Astrocyte (in vitro differentiated cells and primary cell): ENCODE measurements around the gene RRAS. TPM values are rescaled to one million over a fixed set of nuclear protein-coding genes. Genes with fewer than 3 reads are reported as not detected.
A peak's percentile ranks its signal among the peaks of the same experiment; 100 is the strongest.

Experiments
- DNase-seq: peaks from one replicate; pipeline ENCODE4 v3.0.0-alpha.2; 2010; ENCODE audit warnings: low read depth
- FAIRE-seq: peaks from 2 replicates; lab custom pipeline; 2011; peaks lifted over from hg19 to GRCh38; lab: Jason Lieb, UNC
- H2AFZ ChIP-seq: 2 replicates; pipeline ENCODE4 v1.6.0; 2012; ENCODE audit warnings: low read depth, low read length, inconsistent platforms
- H3K27ac ChIP-seq: 2 replicates; pipeline ENCODE4 v1.5.1; 2011; ENCODE audit warnings: low read depth, low read length, inconsistent platforms
- H3K27me3 ChIP-seq: 2 replicates; pipeline ENCODE4 v1.6.0; 2011; ENCODE audit warnings: low read length, inconsistent platforms; ENCODE audit not compliant: insufficient read depth
- H3K36me3 ChIP-seq: 2 replicates; pipeline ENCODE4 v1.5.1; 2011; ENCODE audit warnings: low read length, inconsistent platforms; ENCODE audit not compliant: insufficient read depth
- H3K4me1 ChIP-seq: 2 replicates; pipeline ENCODE4 v1.5.1; 2011; ENCODE audit warnings: low read length, inconsistent platforms; ENCODE audit not compliant: insufficient read depth
- H3K4me2 ChIP-seq: 2 replicates; pipeline ENCODE4 v1.6.0; 2012; ENCODE audit warnings: low read length, inconsistent platforms
- H3K4me3 ChIP-seq: 2 replicates; pipeline ENCODE4 v1.5.1; 2011; ENCODE audit warnings: low read depth, mild to moderate bottlenecking, low read length, inconsistent platforms; ENCODE audit not compliant: insufficient read depth
- H3K79me2 ChIP-seq: 2 replicates; pipeline ENCODE4 v1.6.0; 2012; ENCODE audit warnings: mild to moderate bottlenecking, low read length, inconsistent platforms; ENCODE audit not compliant: insufficient read depth
- H3K9ac ChIP-seq: 2 replicates; pipeline ENCODE4 v1.6.0; 2012; ENCODE audit warnings: mild to moderate bottlenecking, low read length, inconsistent platforms
- H3K9me3 ChIP-seq: 2 replicates; pipeline ENCODE4 v1.5.1; 2012; ENCODE audit warnings: low read depth, mild to moderate bottlenecking, low read length, inconsistent platforms; ENCODE audit not compliant: insufficient read depth
- H4K20me1 ChIP-seq: 2 replicates; pipeline ENCODE4 v1.6.0; 2012; ENCODE audit warnings: low read length, inconsistent platforms; ENCODE audit not compliant: insufficient read depth
- H3K27ac Mint-ChIP-seq: one replicate; pipeline ENCODE4 v1.8.0; 2021; ENCODE audit warnings: mild to moderate bottlenecking, mixed read lengths; ENCODE audit not compliant: unreplicated experiment
- H3K27me3 Mint-ChIP-seq: one replicate; pipeline ENCODE4 v1.8.0; 2021; ENCODE audit warnings: low read depth, mixed read lengths; ENCODE audit not compliant: unreplicated experiment
- H3K36me3 Mint-ChIP-seq: one replicate; pipeline ENCODE4 v1.8.0; 2021; ENCODE audit warnings: low read depth, mixed read lengths; ENCODE audit not compliant: unreplicated experiment
- H3K4me1 Mint-ChIP-seq: one replicate; pipeline ENCODE4 v1.8.0; 2021; ENCODE audit warnings: low read depth, mixed read lengths; ENCODE audit not compliant: unreplicated experiment
- H3K4me3 Mint-ChIP-seq: one replicate; pipeline ENCODE4 v1.8.0; 2021; ENCODE audit warnings: mild to moderate bottlenecking, moderate library complexity, mixed read lengths; ENCODE audit not compliant: unreplicated experiment
- H3K9me3 Mint-ChIP-seq: one replicate; pipeline ENCODE4 v1.8.0; 2021; ENCODE audit warnings: mild to moderate bottlenecking, mixed read lengths; ENCODE audit not compliant: unreplicated experiment
- CTCF ChIP-seq: IDR thresholded peaks from 2 replicates; pipeline ENCODE4 v1.5.1; 2011; ENCODE audit warnings: low read depth, mild to moderate bottlenecking, inconsistent platforms, low read length, moderate library complexity; ENCODE audit not compliant: insufficient read depth
- EZH2 ChIP-seq: IDR thresholded peaks from 2 replicates; pipeline ENCODE4 v1.6.1; 2012; ENCODE audit warnings: mild to moderate bottlenecking, low read length, inconsistent platforms; ENCODE audit not compliant: insufficient read depth
- total RNA-seq: library from RNA; stranded (reverse); gene quantifications from 2 replicates; pipeline ENCODE4 v1.2.1, GENCODE V29; 2021

Gene RRAS
- total RNA-seq, 1 donor from 2014 or later, result 94.7 TPM

- Mint-ChIP-seq H3K27ac (peak overlapping the region; percentile 87), H3K27me3 (no peaks in the 10 kb centered on the region), H3K4me3 (peak overlapping the region; percentile 89), H3K36me3 (no peaks in the 10 kb centered on the region), H3K4me1 (peaks cover 2% of the 10 kb centered on the region), H3K9me3 (no peaks in the 10 kb centered on the region)
- H3K4me3 ChIP-seq, result peak overlapping the region; percentile 64
- H3K79me2 ChIP-seq, result peaks cover 35% of the 10 kb centered on the region
- H3K4me2 ChIP-seq, result peak overlapping the region; percentile 98
- peak overlapping the region; percentile 84 for H3K9ac ChIP-seq
- peak overlapping the region; percentile 84 for H3K27ac ChIP-seq
- no peaks in the 10 kb centered on the region for H3K27me3 ChIP-seq
- H3K9me3 ChIP-seq, result no peaks in the 10 kb centered on the region
- H3K4me1 ChIP-seq, result peaks cover 20% of the 10 kb centered on the region
- peaks cover 26% of the 10 kb centered on the region for H4K20me1 ChIP-seq
- peak; percentile 91 for DNase-seq
- peak; percentile 76 for FAIRE-seq
- peaks cover 8% of the 10 kb centered on the region for H3K36me3 ChIP-seq
- H2AFZ ChIP-seq, result peak overlapping the region; percentile 71
- TF ChIP-seq CTCF (no peak), EZH2 (no peak)
These were observed 49.6 kb downstream of the RRAS start for GRCh38 chr19:49590071-49590970.

DNA sequence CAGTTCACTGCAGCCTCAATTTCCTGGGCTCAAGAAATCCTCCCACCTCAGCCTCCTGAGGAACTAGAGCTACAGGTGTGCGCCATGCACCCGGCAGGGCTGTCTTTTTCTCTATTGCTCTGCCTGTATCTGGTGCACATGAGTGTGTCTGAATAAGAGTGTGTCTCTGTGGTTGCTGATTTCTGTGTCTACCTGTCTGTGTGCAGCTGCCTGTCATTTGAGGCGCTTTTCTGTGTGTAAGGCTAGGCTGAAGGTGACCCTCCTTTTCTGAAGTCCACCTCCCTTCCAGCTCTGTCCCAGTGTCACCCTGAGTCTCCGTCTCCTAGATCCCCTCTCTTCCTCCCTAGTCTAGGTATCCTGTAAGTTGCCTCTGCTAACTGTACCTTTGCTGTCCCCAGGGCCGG lies 50.4 kb downstream of the RRAS start:
- TF ChIP-seq CTCF (no peak), EZH2 (no peak)
- H3K4me1 ChIP-seq, result peaks cover 20% of the 10 kb centered on the region
- H3K4me3 ChIP-seq, result no peak overlapping the region
- Mint-ChIP-seq H3K9me3 (no peaks in the 10 kb centered on the region), H3K4me3 (peak overlapping the region; percentile 54), H3K4me1 (peaks cover 2% of the 10 kb centered on the region), H3K27ac (peak overlapping the region; percentile 38), H3K27me3 (no peaks in the 10 kb centered on the region), H3K36me3 (no peaks in the 10 kb centered on the region)
- H3K79me2 ChIP-seq, result peaks cover 30% of the 10 kb centered on the region
- H3K4me2 ChIP-seq, result no peak overlapping the region
- peaks cover 23% of the 10 kb centered on the region for H4K20me1 ChIP-seq
- FAIRE-seq, result no peak
- no peak overlapping the region for H3K27ac ChIP-seq
- no peak overlapping the region for H2AFZ ChIP-seq
- no peaks in the 10 kb centered on the region for H3K9me3 ChIP-seq
- no peaks in the 10 kb centered on the region for H3K27me3 ChIP-seq
- H3K9ac ChIP-seq, result no peak overlapping the region
- no peak for DNase-seq
- H3K36me3 ChIP-seq, result peaks cover 8% of the 10 kb centered on the region
